SK-N-SH (cell line): ENCODE data around the gene ARHGAP26. TPM values are rescaled to one million over a fixed set of nuclear protein-coding genes. Genes with fewer than 3 reads are reported as not detected.

ENCODE experiments used
- CTCF ChIA-PET: fragments of 300-600, 350-600 bp; formaldehyde crosslinking; extraction: SDS; loops from one replicate; lab custom pipeline; 2021; lab: Yijun Ruan, JAX
- POLR2A ChIA-PET: fragments of 350-600 bp; sonication (Branson Sonifier 250); formaldehyde crosslinking; extraction: SDS; loops from one replicate; lab custom pipeline; 2020; ENCODE audit warnings: antibody characterized with exemption, inconsistent platforms; lab: Yijun Ruan, JAX
- DNase-seq: peaks from one replicate; pipeline ENCODE4 v3.0.0; 2012
- H2AFZ ChIP-seq: fragments of 200-600 bp; sonication (generic); 2 replicates; pipeline ENCODE4 v1.8.1; 2016; ENCODE audit warnings: antibody characterized with exemption, mild to moderate bottlenecking, low read depth
- H3F3A ChIP-seq: fragments of 200-600 bp; sonication (generic); replicated peaks from 2 replicates; pipeline ENCODE3; 2016; ENCODE audit warnings: antibody characterized with exemption, mild to moderate bottlenecking; ENCODE audit not compliant: insufficient read depth
- H3K27ac ChIP-seq, 2 experiments: fragments of 200-500 bp in 1 of 2; fragments of 200-600 bp in 1 of 2; sonication (Bioruptor generic) in 1 of 2; sonication (generic), shearing (Covaris generic) in 1 of 2; 2 replicates each; pipeline versions ENCODE4 v1.5.1 to v1.6.1; 2014 to 2016; ENCODE audit warnings: low read depth in 2 of 2, inconsistent platforms in 1 of 2, low read length in 1 of 2, mild to moderate bottlenecking in 1 of 2, mixed read lengths in 1 of 2
- H3K27me3 ChIP-seq: fragments of 200-600 bp; sonication (generic), shearing (Covaris generic); 2 replicates; pipeline ENCODE4 v1.6.1; 2016; ENCODE audit warnings: mixed run types; ENCODE audit not compliant: insufficient read depth
- H3K36me3 ChIP-seq, 2 experiments: fragments of 200-500 bp in 1 of 2; fragments of 200-600 bp in 1 of 2; sonication (Bioruptor generic) in 1 of 2; sonication (generic) in 1 of 2; replicated peaks in 1 of 2; 2 replicates each; pipeline versions ENCODE3 to v1.5.1; 2014 to 2016; ENCODE audit warnings: low read length in 1 of 2, mild to moderate bottlenecking in 1 of 2; ENCODE audit not compliant: insufficient read depth in 2 of 2, control insufficient read depth in 1 of 2
- H3K4me1 ChIP-seq, 2 experiments: fragments of 200-500 bp in 1 of 2; fragments of 200-600 bp in 1 of 2; sonication (Bioruptor generic) in 1 of 2; sonication (generic), shearing (Covaris generic) in 1 of 2; 2 replicates each; pipeline versions ENCODE4 v1.5.1 to v1.6.1; 2014 to 2016; ENCODE audit warnings: low read depth in 1 of 2, low read length in 1 of 2, mixed run types in 1 of 2; ENCODE audit not compliant: insufficient read depth in 2 of 2, control insufficient read depth in 1 of 2
- H3K4me2 ChIP-seq: fragments of 200-600 bp; sonication (generic), shearing (Covaris generic); 2 replicates; pipeline ENCODE4 v1.6.1; 2017; ENCODE audit warnings: mixed run types
- H3K4me3 ChIP-seq, 2 experiments: fragments of 200-500 bp in 1 of 2; fragments of 200-600 bp in 1 of 2; sonication (Bioruptor generic) in 1 of 2; sonication (generic), shearing (Covaris generic) in 1 of 2; 2 replicates each; pipeline versions ENCODE4 v1.5.1 to v1.8.1; 2014 to 2016; ENCODE audit warnings: low read depth in 2 of 2, inconsistent platforms in 1 of 2, low read length in 1 of 2, mild to moderate bottlenecking in 1 of 2, mixed read lengths in 1 of 2, moderate library complexity in 1 of 2
- H3K79me2 ChIP-seq: fragments of 200-600 bp; sonication (generic); 2 replicates; pipeline ENCODE4 v1.8.1; 2017; ENCODE audit warnings: mild to moderate bottlenecking; ENCODE audit not compliant: insufficient read depth
- H3K9ac ChIP-seq: fragments of 200-600 bp; sonication (generic); 2 replicates; pipeline ENCODE4 v1.6.1; 2017; ENCODE audit warnings: mixed run types
- H3K9me2 ChIP-seq: fragments of 200-600 bp; sonication (generic); 2 replicates; pipeline ENCODE4 v1.6.1; 2017; ENCODE audit warnings: mixed run types
- H3K9me3 ChIP-seq: fragments of 200-600 bp; sonication (generic); 2 replicates; pipeline ENCODE4 v1.6.1; 2017; ENCODE audit warnings: mixed run types, mild to moderate bottlenecking, moderate library complexity
- H4K20me1 ChIP-seq: fragments of 200-600 bp; sonication (generic); 2 replicates; pipeline ENCODE4 v1.6.1; 2017; ENCODE audit warnings: mild to moderate bottlenecking, mixed run types; ENCODE audit not compliant: insufficient read depth
- ELF1 ChIP-seq: IDR thresholded peaks from 2 replicates; pipeline ENCODE4 v1.4.0; 2012
- FOSL2 ChIP-seq: IDR thresholded peaks from 2 replicates; pipeline ENCODE4 v1.4.0; 2012; ENCODE audit warnings: low read depth, mild to moderate bottlenecking, moderate library complexity, borderline replicate concordance
- FOXM1 ChIP-seq: IDR thresholded peaks from 2 replicates; pipeline ENCODE4 v1.4.0; 2012; ENCODE audit warnings: low read depth, mild to moderate bottlenecking
- GATA2 ChIP-seq: sonication (generic); formaldehyde crosslinking; IDR thresholded peaks from 2 replicates; pipeline ENCODE4 v1.5.0; 2020; ENCODE audit warnings: mild to moderate bottlenecking, missing genetic modification reagents
- JUND ChIP-seq: IDR thresholded peaks from 2 replicates; pipeline ENCODE4 v1.4.0; 2012
- NFIC ChIP-seq: IDR thresholded peaks from 2 replicates; pipeline ENCODE4 v1.4.0; 2012; ENCODE audit warnings: borderline replicate concordance
- NRF1 ChIP-seq: IDR thresholded peaks from 2 replicates; pipeline ENCODE4 v1.6.1; 2012; ENCODE audit warnings: low read depth, mild to moderate bottlenecking, low read length
- PBX3 ChIP-seq: IDR thresholded peaks from 2 replicates; pipeline ENCODE4; 2012
- RCOR1 ChIP-seq: fragments of 150-350 bp; IDR thresholded peaks from 2 replicates; pipeline ENCODE4 v1.6.1; 2017; ENCODE audit warnings: antibody characterized with exemption, low read length
- RFX5 ChIP-seq: IDR thresholded peaks from 2 replicates; pipeline ENCODE4 v1.6.1; 2012; ENCODE audit warnings: mild to moderate bottlenecking, improper control_type of control experiment, low read length
- SIN3A ChIP-seq: IDR thresholded peaks from 2 replicates; pipeline ENCODE4 v1.6.1; 2012; ENCODE audit warnings: low read depth, mild to moderate bottlenecking, low read length, moderate library complexity, borderline replicate concordance
- SMC3 ChIP-seq: IDR thresholded peaks from 2 replicates; pipeline ENCODE4 v1.6.1; 2012; ENCODE audit warnings: low read depth, low read length, improper control_type of control experiment
- WGBS: methylation state at CpG from one replicate; pipeline ENCODE4 v1.1.6; 2017; ENCODE audit warnings: low lambda C conversion rate; 5-methylcytosine and 5-hydroxymethylcytosine counted together
- polyA plus RNA-seq, 3 experiments: library from polyadenylated mRNA; depleted of rRNA; stranded (reverse); fragments of >200 nt; gene quantifications; 2 replicates each; pipeline ENCODE4 v1.2.3, GENCODE V29; 2012
- TF ChIP-seq, protein P1 (sequence below): IDR thresholded peaks from 2 replicates; pipeline ENCODE4 v1.4.0; 2012; ENCODE audit warnings: low read depth, borderline replicate concordance
- TF ChIP-seq, protein P2 (sequence below): fragments of 200-600 bp; sonication (generic); IDR thresholded peaks from 2 replicates; pipeline ENCODE4 v1.6.1; 2017; ENCODE audit warnings: antibody characterized with exemption, mild to moderate bottlenecking, moderate library complexity
- TF ChIP-seq, protein P3 (sequence below): IDR thresholded peaks from 2 replicates; pipeline ENCODE4 v1.4.0; 2012; ENCODE audit warnings: low read depth
- TF ChIP-seq, protein P4 (sequence below): IDR thresholded peaks from 2 replicates; pipeline ENCODE4 v1.6.1; 2012; ENCODE audit warnings: mild to moderate bottlenecking, low read depth, low read length, moderate library complexity

Gene ARHGAP26
- polyA plus RNA-seq, 1 of the 3 experiments (the other 2 are of a cell fraction), result 6.1 TPM

GRCh38 chr5:143173139-143173889 lies 403.1 kb downstream of the ARHGAP26 start:
- Histone ChIP-seq H3K9me3 (no peaks in the 10 kb centered on the region), H4K20me1 (no peaks in the 10 kb centered on the region)
- CTCF ChIA-PET, result interaction anchor here (0.9 kb wide), 1 partner anchor 15 kb away, joined by 3 read pairs; no protein-coding TSS in a partner anchor

GRCh38 chr5:143174714-143175398 lies 404.7 kb downstream of the ARHGAP26 start:
- peaks cover 0 to 3% of the 10 kb centered on the region in 2 experiments for H3K36me3 ChIP-seq
- no peak overlapping the region for H3K4me2 ChIP-seq
- no peak for DNase-seq
- TF ChIP-seq, protein P1, sequence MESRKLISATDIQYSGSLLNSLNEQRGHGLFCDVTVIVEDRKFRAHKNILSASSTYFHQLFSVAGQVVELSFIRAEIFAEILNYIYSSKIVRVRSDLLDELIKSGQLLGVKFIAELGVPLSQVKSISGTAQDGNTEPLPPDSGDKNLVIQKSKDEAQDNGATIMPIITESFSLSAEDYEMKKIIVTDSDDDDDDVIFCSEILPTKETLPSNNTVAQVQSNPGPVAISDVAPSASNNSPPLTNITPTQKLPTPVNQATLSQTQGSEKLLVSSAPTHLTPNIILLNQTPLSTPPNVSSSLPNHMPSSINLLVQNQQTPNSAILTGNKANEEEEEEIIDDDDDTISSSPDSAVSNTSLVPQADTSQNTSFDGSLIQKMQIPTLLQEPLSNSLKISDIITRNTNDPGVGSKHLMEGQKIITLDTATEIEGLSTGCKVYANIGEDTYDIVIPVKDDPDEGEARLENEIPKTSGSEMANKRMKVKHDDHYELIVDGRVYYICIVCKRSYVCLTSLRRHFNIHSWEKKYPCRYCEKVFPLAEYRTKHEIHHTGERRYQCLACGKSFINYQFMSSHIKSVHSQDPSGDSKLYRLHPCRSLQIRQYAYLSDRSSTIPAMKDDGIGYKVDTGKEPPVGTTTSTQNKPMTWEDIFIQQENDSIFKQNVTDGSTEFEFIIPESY, result no peak
- TF ChIP-seq, protein P2, sequence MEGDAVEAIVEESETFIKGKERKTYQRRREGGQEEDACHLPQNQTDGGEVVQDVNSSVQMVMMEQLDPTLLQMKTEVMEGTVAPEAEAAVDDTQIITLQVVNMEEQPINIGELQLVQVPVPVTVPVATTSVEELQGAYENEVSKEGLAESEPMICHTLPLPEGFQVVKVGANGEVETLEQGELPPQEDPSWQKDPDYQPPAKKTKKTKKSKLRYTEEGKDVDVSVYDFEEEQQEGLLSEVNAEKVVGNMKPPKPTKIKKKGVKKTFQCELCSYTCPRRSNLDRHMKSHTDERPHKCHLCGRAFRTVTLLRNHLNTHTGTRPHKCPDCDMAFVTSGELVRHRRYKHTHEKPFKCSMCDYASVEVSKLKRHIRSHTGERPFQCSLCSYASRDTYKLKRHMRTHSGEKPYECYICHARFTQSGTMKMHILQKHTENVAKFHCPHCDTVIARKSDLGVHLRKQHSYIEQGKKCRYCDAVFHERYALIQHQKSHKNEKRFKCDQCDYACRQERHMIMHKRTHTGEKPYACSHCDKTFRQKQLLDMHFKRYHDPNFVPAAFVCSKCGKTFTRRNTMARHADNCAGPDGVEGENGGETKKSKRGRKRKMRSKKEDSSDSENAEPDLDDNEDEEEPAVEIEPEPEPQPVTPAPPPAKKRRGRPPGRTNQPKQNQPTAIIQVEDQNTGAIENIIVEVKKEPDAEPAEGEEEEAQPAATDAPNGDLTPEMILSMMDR, result no peak
- TF ChIP-seq SMC3 (no peak), FOXM1 (no peak), RCOR1 (no peak), PBX3 (no peak), SIN3A (no peak), ELF1 (no peak), NRF1 (no peak)
- TF ChIP-seq, protein P3, sequence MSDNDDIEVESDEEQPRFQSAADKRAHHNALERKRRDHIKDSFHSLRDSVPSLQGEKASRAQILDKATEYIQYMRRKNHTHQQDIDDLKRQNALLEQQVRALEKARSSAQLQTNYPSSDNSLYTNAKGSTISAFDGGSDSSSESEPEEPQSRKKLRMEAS, result no peak
- TF ChIP-seq, protein P4, sequence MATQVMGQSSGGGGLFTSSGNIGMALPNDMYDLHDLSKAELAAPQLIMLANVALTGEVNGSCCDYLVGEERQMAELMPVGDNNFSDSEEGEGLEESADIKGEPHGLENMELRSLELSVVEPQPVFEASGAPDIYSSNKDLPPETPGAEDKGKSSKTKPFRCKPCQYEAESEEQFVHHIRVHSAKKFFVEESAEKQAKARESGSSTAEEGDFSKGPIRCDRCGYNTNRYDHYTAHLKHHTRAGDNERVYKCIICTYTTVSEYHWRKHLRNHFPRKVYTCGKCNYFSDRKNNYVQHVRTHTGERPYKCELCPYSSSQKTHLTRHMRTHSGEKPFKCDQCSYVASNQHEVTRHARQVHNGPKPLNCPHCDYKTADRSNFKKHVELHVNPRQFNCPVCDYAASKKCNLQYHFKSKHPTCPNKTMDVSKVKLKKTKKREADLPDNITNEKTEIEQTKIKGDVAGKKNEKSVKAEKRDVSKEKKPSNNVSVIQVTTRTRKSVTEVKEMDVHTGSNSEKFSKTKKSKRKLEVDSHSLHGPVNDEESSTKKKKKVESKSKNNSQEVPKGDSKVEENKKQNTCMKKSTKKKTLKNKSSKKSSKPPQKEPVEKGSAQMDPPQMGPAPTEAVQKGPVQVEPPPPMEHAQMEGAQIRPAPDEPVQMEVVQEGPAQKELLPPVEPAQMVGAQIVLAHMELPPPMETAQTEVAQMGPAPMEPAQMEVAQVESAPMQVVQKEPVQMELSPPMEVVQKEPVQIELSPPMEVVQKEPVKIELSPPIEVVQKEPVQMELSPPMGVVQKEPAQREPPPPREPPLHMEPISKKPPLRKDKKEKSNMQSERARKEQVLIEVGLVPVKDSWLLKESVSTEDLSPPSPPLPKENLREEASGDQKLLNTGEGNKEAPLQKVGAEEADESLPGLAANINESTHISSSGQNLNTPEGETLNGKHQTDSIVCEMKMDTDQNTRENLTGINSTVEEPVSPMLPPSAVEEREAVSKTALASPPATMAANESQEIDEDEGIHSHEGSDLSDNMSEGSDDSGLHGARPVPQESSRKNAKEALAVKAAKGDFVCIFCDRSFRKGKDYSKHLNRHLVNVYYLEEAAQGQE, result no peak
- no peaks in the 10 kb centered on the region for H3K79me2 ChIP-seq
- CTCF ChIA-PET, result no interaction called here
- H3K27ac ChIP-seq, result no peak overlapping the region
- H3K27me3 ChIP-seq, result no peaks in the 10 kb centered on the region
- H3K4me3 ChIP-seq, result no peak overlapping the region
- peaks cover 8% of the 10 kb centered on the region for H3F3A ChIP-seq
- H4K20me1 ChIP-seq, result no peaks in the 10 kb centered on the region
- no peaks in the 10 kb centered on the region for H3K9me2 ChIP-seq
- whole genome bisulfite sequencing, result 95% methylated on average over 1 of the region's 1 CpG
- no peaks in the 10 kb centered on the region for H3K9me3 ChIP-seq
- POLR2A ChIA-PET, result no interaction called here
- peaks cover 5 to 10% of the 10 kb centered on the region in 2 experiments for H3K4me1 ChIP-seq
- H3K9ac ChIP-seq, result no peak overlapping the region
- H2AFZ ChIP-seq, result no peak overlapping the region

More at GRCh38 chr5:143173139-143173889, 403.1 kb downstream of the ARHGAP26 start:
- Histone ChIP-seq H3K79me2 (no peaks in the 10 kb centered on the region), H3K4me1 (peaks cover 8 to 10% of the 10 kb centered on the region in 2 experiments), H3F3A (peaks cover 8% of the 10 kb centered on the region), H3K4me2 (no peak overlapping the region), H3K9ac (no peak overlapping the region), H3K27me3 (no peaks in the 10 kb centered on the region), H3K4me3 (no peak overlapping the region), H2AFZ (no peak overlapping the region), H3K36me3 (peaks cover 0 to 3% of the 10 kb centered on the region in 2 experiments), H3K27ac (no peak overlapping the region), H3K9me2 (no peaks in the 10 kb centered on the region)
- WGBS, result 91% methylated on average over 12 of the region's 12 CpGs
- no peak for DNase-seq
- POLR2A ChIA-PET, result no interaction called here
- TF ChIP-seq NFIC (no peak), GATA2 (CRISPR knock-in tag) (no peak), JUND (no peak), FOSL2 (no peak), SIN3A (no peak), RFX5 (no peak)
